ENCODE results near the gene DUSP10.

The DUSP10 gene

DNA sequence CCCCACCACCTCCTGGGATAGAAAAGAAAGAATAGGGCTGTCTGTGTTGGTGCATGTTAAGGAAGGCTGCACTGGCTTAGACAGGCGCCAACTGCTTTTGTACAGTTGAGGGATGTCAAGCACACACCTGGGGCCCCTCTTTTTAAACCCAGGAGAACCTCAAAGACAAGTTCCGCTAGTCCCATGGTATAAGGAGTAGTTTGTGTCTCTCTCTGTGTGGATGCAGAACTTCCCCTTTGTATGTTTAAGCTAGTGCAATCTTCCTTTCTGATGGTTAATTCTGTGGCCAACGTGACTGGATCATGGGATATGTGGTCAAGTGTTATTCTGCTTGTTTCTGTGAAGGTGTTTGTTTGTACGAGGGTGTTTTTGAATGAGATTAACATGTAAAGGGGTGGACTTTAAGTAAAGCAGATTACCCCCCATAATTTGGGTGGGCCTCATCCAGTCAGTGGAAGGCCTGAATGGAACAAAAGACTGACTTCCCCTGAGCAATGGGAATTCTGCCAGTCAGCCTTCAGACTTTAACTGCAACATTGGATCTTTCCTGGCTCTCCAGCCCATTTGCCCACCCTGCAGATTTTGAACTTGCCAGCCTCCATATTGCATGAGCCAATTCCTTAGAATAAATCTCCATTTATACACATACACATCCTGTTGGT, 9.5 kb upstream of the DUSP10 start:
- TF ChIP-seq CTCF (IDR thresholded peaks at IDR 0.05), result no peak
- Mint-ChIP-seq H3K4me3 (no peak overlapping the region), H3K27ac (no peak overlapping the region), H3K27me3 (ENCODE audit: low read depth, poor library complexity) (peaks cover 10% of the 10 kb centered on the region), H3K9me3 (peaks cover 5% of the 10 kb centered on the region), H3K36me3 (ENCODE audit: low read depth) (no peaks in the 10 kb centered on the region), H3K4me1 (peaks cover 8% of the 10 kb centered on the region)
- DNase-seq, result no peak

- Mint-ChIP-seq H3K36me3 (ENCODE audit: low read depth) (no peaks in the 10 kb centered on the region), H3K4me1 (peaks cover 12% of the 10 kb centered on the region), H3K27me3 (ENCODE audit: low read depth, poor library complexity) (peaks cover 11% of the 10 kb centered on the region), H3K9me3 (peaks cover 5% of the 10 kb centered on the region), H3K4me3 (no peak overlapping the region), H3K27ac (no peak overlapping the region)
- no peak for DNase-seq
- TF ChIP-seq CTCF (IDR thresholded peaks at IDR 0.05), result no peak
These were observed 7.1 kb upstream of the DUSP10 start for GRCh38 chr1:221748981-221749380.

DNA sequence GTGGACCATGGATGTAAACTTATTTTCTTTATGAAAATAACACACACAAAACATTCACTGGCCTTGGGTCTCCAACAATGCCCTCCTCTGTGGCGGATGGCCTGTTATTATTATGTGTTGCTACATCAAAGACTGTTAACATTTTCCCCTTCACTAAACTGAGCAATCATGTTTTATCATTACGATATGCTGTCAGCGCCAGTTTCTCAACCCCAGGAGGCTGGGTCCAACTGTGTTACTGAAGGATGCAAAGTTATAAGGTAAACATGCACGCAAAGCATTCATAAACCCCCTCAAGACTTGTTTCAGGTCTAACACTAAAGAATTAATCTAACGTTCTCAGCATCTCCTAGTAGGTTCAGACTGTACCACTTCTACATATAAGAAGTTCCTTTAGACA, 6.0 kb upstream of the DUSP10 start:
- H3K36me3 Mint-ChIP-seq (ENCODE audit: low read depth), result no peaks in the 10 kb centered on the region
- TF ChIP-seq CTCF (IDR thresholded peaks at IDR 0.05), result no peak
- H3K4me1 Mint-ChIP-seq, result peaks cover 20% of the 10 kb centered on the region
- peaks cover 5% of the 10 kb centered on the region for H3K9me3 Mint-ChIP-seq
- H3K27ac Mint-ChIP-seq, result no peak overlapping the region
- DNase-seq, result no peak
- H3K4me3 Mint-ChIP-seq, result no peak overlapping the region
- H3K27me3 Mint-ChIP-seq (ENCODE audit: low read depth, poor library complexity), result peaks cover 14% of the 10 kb centered on the region

DNA sequence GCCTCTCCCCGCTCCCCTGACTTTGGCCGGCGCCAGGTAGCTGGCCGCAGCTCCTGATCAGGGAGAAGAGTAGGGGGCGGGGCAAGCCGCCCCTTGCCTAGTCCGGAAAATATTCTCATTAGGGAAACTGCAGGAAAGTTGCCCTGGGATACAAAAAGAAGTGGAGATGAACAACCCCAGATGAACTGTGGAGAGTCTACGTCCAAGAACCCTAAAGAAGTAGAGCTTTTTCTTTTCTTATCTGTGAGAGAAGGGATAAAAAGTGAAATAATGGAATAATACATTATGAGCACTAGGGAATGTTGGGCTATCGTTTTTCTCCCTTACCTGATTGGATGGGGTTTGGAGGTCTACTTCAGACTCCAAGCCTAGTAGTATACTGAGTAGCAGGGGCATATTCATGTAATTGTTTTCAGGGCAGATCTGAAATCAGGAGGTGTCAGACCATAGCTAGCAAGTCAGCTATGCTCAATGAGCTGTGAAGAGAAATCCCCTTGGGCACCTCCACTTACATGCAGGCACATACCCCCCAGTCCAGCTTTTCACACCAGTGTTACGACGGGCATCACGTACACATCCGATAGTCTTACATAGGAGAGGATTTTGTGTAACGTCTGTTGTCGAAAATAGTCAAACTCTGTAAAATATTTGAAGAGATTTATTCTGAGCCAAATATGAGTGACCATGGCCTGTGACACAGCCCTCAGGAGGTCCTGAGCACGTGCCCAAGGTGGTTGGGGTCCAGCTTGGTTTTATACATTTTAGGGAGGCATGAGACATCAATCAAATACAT, 1.7 kb upstream of the DUSP10 start:
- Mint-ChIP-seq H3K36me3 (ENCODE audit: low read depth) (peaks cover 8% of the 10 kb centered on the region), H3K9me3 (peaks cover 5% of the 10 kb centered on the region), H3K4me3 (peak overlapping the region; percentile 86), H3K27me3 (ENCODE audit: low read depth, poor library complexity) (peaks cover 14% of the 10 kb centered on the region), H3K27ac (peak overlapping the region; percentile 60), H3K4me1 (peaks cover 12% of the 10 kb centered on the region)
- no peak for TF ChIP-seq CTCF (IDR thresholded peaks at IDR 0.05)
- peak; percentile 7 for DNase-seq

- peaks cover 4% of the 10 kb centered on the region for H3K9me3 Mint-ChIP-seq
- peaks cover 12% of the 10 kb centered on the region for H3K27me3 Mint-ChIP-seq (ENCODE audit: low read depth, poor library complexity)
- peaks cover 10% of the 10 kb centered on the region for H3K36me3 Mint-ChIP-seq (ENCODE audit: low read depth)
- H3K4me3 Mint-ChIP-seq, result peak overlapping the region; percentile 86
- H3K4me1 Mint-ChIP-seq, result peaks cover 12% of the 10 kb centered on the region
- no peak for TF ChIP-seq CTCF (IDR thresholded peaks at IDR 0.05)
- DNase-seq, result peak; percentile 73
- H3K27ac Mint-ChIP-seq, result no peak overlapping the region
These were observed 896 bp upstream of the DUSP10 start for GRCh38 chr1:221742555-221743415.
